Gastroesophageal sphincter (tissue), 3 donors: ENCODE measurements around the gene CTNNA2.

Experiments
- CTCF ChIP-seq, 4 experiments: fragments of 200-600 bp in 2 of 4; fragments of 450-650 bp in 2 of 4; sonication (generic) in 1 of 4; IDR thresholded peaks; one replicate each; pipeline ENCODE4 v1.5.1; 2017 to 2019; ENCODE audit warnings: antibody characterized with exemption in 4 of 4, mild to moderate bottlenecking in 2 of 4, moderate library complexity in 2 of 4
- EP300 ChIP-seq: sonication (generic); formaldehyde crosslinking; IDR thresholded peaks from one replicate; pipeline ENCODE4 v1.6.1; 2017; ENCODE audit warnings: antibody characterized with exemption, mild to moderate bottlenecking
- POLR2A ChIP-seq, 2 donors: fragments of 450-650 bp; IDR thresholded peaks; one replicate each; pipeline ENCODE4 v1.6.1; 2017; ENCODE audit warnings: antibody characterized with exemption in 2 of 2, mild to moderate bottlenecking in 2 of 2, moderate library complexity in 1 of 2
- POLR2AphosphoS5 ChIP-seq: sonication (generic); formaldehyde crosslinking; IDR thresholded peaks from one replicate; pipeline ENCODE4 v1.6.1; 2017; ENCODE audit warnings: antibody characterized with exemption

GRCh38 chr2:79580175-79580574 is 67.3 kb downstream of the CTNNA2 start:
- no peak for TF ChIP-seq CTCF (IDR thresholded peaks at IDR 0.05)
- TF ChIP-seq EP300 = no peak
- TF ChIP-seq POLR2AphosphoS5 = no peak
- no peak for TF ChIP-seq POLR2A (IDR thresholded peaks at IDR 0.05)
